Osteoblast (primary cell): ENCODE measurements around the gene GABRG2. TPM values are rescaled to one million over a fixed set of nuclear protein-coding genes. Genes with fewer than 3 reads are reported as not detected.
"Not testable (repeated sequence)": the region's sequence is repeated elsewhere in the genome, so short reads cannot be mapped to it uniquely, and the experiment has no call there.

Source experiments
- DNase-seq: peaks from one replicate; pipeline ENCODE4 v3.0.0; 2011; ENCODE audit warnings: low spot score, mixed read lengths; ENCODE audit not compliant: insufficient read length; ENCODE audit errors: missing footprints
- H2AFZ ChIP-seq: 2 replicates; pipeline ENCODE4 v1.6.0; 2011; ENCODE audit warnings: mild to moderate bottlenecking, low read length
- H3K27ac ChIP-seq: 2 replicates; pipeline ENCODE4 v1.5.1; 2011; ENCODE audit warnings: mild to moderate bottlenecking, low read depth, low read length, moderate library complexity
- H3K27me3 ChIP-seq: 2 replicates; pipeline ENCODE4 v1.6.0; 2012; ENCODE audit warnings: mild to moderate bottlenecking, control low read depth, inconsistent platforms, low read length, moderate library complexity; ENCODE audit not compliant: insufficient read depth
- H3K36me3 ChIP-seq: 2 replicates; pipeline ENCODE4 v1.5.1; 2011; ENCODE audit warnings: mild to moderate bottlenecking, low read length, control low read depth, moderate library complexity; ENCODE audit not compliant: insufficient read depth
- H3K4me1 ChIP-seq: 2 replicates; pipeline ENCODE4 v1.5.1; 2011; ENCODE audit warnings: mild to moderate bottlenecking, low read length, control low read depth, moderate library complexity; ENCODE audit not compliant: insufficient read depth
- H3K4me2 ChIP-seq: 2 replicates; pipeline ENCODE4 v1.6.0; 2011; ENCODE audit warnings: mild to moderate bottlenecking, low read length; ENCODE audit not compliant: insufficient read depth
- H3K4me3 ChIP-seq: fragments of 200-600 bp; sonication (generic); 3 replicates; pipeline ENCODE4 v1.5.1; 2012; ENCODE audit warnings: mild to moderate bottlenecking, low read length, inconsistent platforms; ENCODE audit not compliant: insufficient read depth
- H3K79me2 ChIP-seq: 2 replicates; pipeline ENCODE4 v1.6.0; 2012; ENCODE audit warnings: mild to moderate bottlenecking, low read length, control low read depth, inconsistent platforms; ENCODE audit not compliant: insufficient read depth
- H3K9me3 ChIP-seq: 2 replicates; pipeline ENCODE4 v1.5.1; 2011; ENCODE audit warnings: low read depth, low read length, control low read depth
- H4K20me1 ChIP-seq: 2 replicates; pipeline ENCODE4 v1.6.0; 2012; ENCODE audit warnings: mild to moderate bottlenecking, low read length, control low read depth; ENCODE audit not compliant: insufficient read depth
- CTCF ChIP-seq: IDR thresholded peaks from 2 replicates; pipeline ENCODE4 v1.5.1; 2011; ENCODE audit warnings: mild to moderate bottlenecking, low read depth, low read length, moderate library complexity; ENCODE audit errors: extremely low read depth
- total RNA-seq: library from RNA; depleted of rRNA; stranded (reverse); fragments of >200 nt; gene quantifications from 2 replicates; pipeline ENCODE4 v1.2.3, GENCODE V29; 2012

The GABRG2 gene
- total RNA-seq, 1 donor, result not detected

- no peaks in the 10 kb centered on the region for H3K36me3 ChIP-seq
- no peaks in the 10 kb centered on the region for H3K9me3 ChIP-seq
- no peaks in the 10 kb centered on the region for H3K79me2 ChIP-seq
- no peak for DNase-seq
- no peaks in the 10 kb centered on the region for H3K4me1 ChIP-seq
- H3K27me3 ChIP-seq, result no peaks in the 10 kb centered on the region
- no peak overlapping the region for H3K4me3 ChIP-seq
- H3K4me2 ChIP-seq, result no peak overlapping the region
- no peak overlapping the region for H3K27ac ChIP-seq
- TF ChIP-seq CTCF, result no peak
- H4K20me1 ChIP-seq, result no peaks in the 10 kb centered on the region
- no peak overlapping the region for H2AFZ ChIP-seq
Observed at GRCh38 chr5:162047279-162047678, 20.3 kb upstream of the GABRG2 start.

GRCh38 chr5:162052676-162053075 lies 14.9 kb upstream of the GABRG2 start:
- no peak overlapping the region for H3K4me2 ChIP-seq
- no peak for DNase-seq

GRCh38 chr5:162055095-162055494 lies 12.5 kb upstream of the GABRG2 start:
- H3K27me3 ChIP-seq, H3K79me2 ChIP-seq, H3K4me2 ChIP-seq, H3K27ac ChIP-seq, H2AFZ ChIP-seq, H3K36me3 ChIP-seq, DNase-seq, H3K4me3 ChIP-seq, H3K9me3 ChIP-seq, H4K20me1 ChIP-seq, H3K4me1 ChIP-seq: not testable (repeated sequence)

More at GRCh38 chr5:162052676-162053075, 14.9 kb upstream of the GABRG2 start:
- H2AFZ ChIP-seq, result no peak overlapping the region
- no peaks in the 10 kb centered on the region for H3K4me1 ChIP-seq
- no peaks in the 10 kb centered on the region for H3K36me3 ChIP-seq
- no peak overlapping the region for H3K4me3 ChIP-seq
- no peak overlapping the region for H3K27ac ChIP-seq
- TF ChIP-seq CTCF, result no peak
- no peaks in the 10 kb centered on the region for H3K27me3 ChIP-seq
- H4K20me1 ChIP-seq, result no peaks in the 10 kb centered on the region
- no peaks in the 10 kb centered on the region for H3K79me2 ChIP-seq
- H3K9me3 ChIP-seq, result no peaks in the 10 kb centered on the region

- Histone ChIP-seq H3K9me3 (peaks cover 2% of the 10 kb centered on the region), H3K4me3 (no peak overlapping the region), H3K36me3 (no peaks in the 10 kb centered on the region), H4K20me1 (no peaks in the 10 kb centered on the region), H2AFZ (no peak overlapping the region), H3K27ac (no peak overlapping the region), H3K4me2 (no peak overlapping the region), H3K79me2 (no peaks in the 10 kb centered on the region), H3K4me1 (no peaks in the 10 kb centered on the region), H3K27me3 (no peaks in the 10 kb centered on the region)
- no peak for TF ChIP-seq CTCF
- DNase-seq, result no peak
Observed at GRCh38 chr5:162067162-162067561, 411 bp upstream of the GABRG2 start.
